ENCODE results near the gene ZNF74. TPM values are rescaled to one million over a fixed set of nuclear protein-coding genes. Genes with fewer than 3 reads are reported as not detected.

The ZNF74 gene
- total and polyA plus RNA-seq, 10 of the 15 experiments (the other 5 are each of a cell fraction or from before 2014, with no cell fraction given) = 0.37 to 9.3 (median 5.1) TPM

DNA sequence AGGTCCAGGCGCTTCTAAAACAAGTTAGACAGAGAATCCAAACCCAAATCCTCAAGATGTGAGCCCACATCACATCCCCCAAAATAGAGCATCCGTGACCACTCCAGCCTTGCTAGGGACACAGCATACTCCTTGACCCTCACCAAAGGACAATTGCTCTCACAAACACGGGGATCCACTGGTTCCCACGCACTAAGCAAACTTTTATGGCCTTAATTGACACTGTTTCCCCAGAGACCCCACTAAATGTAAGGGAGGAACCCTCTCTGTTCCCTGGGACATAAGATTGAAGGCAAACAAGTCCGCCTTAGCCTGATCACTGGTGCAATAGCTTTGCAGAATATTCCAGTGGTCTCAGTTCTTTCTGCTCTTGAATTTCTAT, 20.1 kb downstream of the ZNF74 start:
- no peaks in the 10 kb centered on the region for H3K4me1 ChIP-seq (ENCODE audit: control insufficient read depth, insufficient read depth, low read length)
- H2AFZ ChIP-seq (ENCODE audit: control insufficient read depth, low read depth, low read length) = no peak overlapping the region
- RAD21 ChIA-PET (ENCODE audit: unreplicated experiment) = no interaction called here
- no peaks in the 10 kb centered on the region for H3K79me2 ChIP-seq (ENCODE audit: control insufficient read depth, insufficient read depth, low read length)
- POLR2A ChIA-PET = no interaction called here
- DNase-seq (ENCODE audit: low read depth, low spot score) = no peak
- no peak for ATAC-seq
- no TSS peak for BruUV-seq (replicated peaks)
- CTCF ChIA-PET = no interaction called here
- 42% methylated on average over 5 of the region's 5 CpGs for WGBS (ENCODE audit: insufficient coverage, insufficient replicate concordance, low lambda C conversion rate, missing lambda C conversion rate)
- H3K27ac ChIP-seq (ENCODE audit: control insufficient read depth, insufficient read depth) = no peak overlapping the region
- H4K20me1 ChIP-seq (ENCODE audit: control insufficient read depth, insufficient read depth) = no peaks in the 10 kb centered on the region
- no peak overlapping the region for H3K9ac ChIP-seq (ENCODE audit: control insufficient read depth, insufficient read depth, low read length)
- H3K9me3 ChIP-seq (replicated peaks; ENCODE audit: control insufficient read depth, insufficient read depth, low read length) = no peaks in the 10 kb centered on the region
- H3K4me3 ChIP-seq = no peak overlapping the region
- H3K4me2 ChIP-seq (ENCODE audit: control insufficient read depth, insufficient read depth) = no peak overlapping the region
- SMC1A ChIA-PET (ENCODE audit: uncharacterized antibody, unreplicated experiment) = no interaction called here
- in situ Hi-C loops (cut with MboI) (no loop called here), intact Hi-C loops (cut with micrococcal nuclease; ENCODE audit: unreplicated experiment) (loop anchor here (10.0 kb wide), 1 partner anchor 151 kb away; no protein-coding TSS in a partner anchor)
- TF ChIP-seq BACH1 (IDR thresholded peaks at IDR 0.05; ENCODE audit: borderline replicate concordance) = no peak
- TF ChIP-seq CREM (IDR thresholded peaks at IDR 0.05; ENCODE audit: low read depth) = no peak
- TF ChIP-seq TCF3 (IDR thresholded peaks at IDR 0.05; ENCODE audit: borderline replicate concordance, insufficient read depth, low read depth, low read length) = no peak
- TF ChIP-seq, protein P1, sequence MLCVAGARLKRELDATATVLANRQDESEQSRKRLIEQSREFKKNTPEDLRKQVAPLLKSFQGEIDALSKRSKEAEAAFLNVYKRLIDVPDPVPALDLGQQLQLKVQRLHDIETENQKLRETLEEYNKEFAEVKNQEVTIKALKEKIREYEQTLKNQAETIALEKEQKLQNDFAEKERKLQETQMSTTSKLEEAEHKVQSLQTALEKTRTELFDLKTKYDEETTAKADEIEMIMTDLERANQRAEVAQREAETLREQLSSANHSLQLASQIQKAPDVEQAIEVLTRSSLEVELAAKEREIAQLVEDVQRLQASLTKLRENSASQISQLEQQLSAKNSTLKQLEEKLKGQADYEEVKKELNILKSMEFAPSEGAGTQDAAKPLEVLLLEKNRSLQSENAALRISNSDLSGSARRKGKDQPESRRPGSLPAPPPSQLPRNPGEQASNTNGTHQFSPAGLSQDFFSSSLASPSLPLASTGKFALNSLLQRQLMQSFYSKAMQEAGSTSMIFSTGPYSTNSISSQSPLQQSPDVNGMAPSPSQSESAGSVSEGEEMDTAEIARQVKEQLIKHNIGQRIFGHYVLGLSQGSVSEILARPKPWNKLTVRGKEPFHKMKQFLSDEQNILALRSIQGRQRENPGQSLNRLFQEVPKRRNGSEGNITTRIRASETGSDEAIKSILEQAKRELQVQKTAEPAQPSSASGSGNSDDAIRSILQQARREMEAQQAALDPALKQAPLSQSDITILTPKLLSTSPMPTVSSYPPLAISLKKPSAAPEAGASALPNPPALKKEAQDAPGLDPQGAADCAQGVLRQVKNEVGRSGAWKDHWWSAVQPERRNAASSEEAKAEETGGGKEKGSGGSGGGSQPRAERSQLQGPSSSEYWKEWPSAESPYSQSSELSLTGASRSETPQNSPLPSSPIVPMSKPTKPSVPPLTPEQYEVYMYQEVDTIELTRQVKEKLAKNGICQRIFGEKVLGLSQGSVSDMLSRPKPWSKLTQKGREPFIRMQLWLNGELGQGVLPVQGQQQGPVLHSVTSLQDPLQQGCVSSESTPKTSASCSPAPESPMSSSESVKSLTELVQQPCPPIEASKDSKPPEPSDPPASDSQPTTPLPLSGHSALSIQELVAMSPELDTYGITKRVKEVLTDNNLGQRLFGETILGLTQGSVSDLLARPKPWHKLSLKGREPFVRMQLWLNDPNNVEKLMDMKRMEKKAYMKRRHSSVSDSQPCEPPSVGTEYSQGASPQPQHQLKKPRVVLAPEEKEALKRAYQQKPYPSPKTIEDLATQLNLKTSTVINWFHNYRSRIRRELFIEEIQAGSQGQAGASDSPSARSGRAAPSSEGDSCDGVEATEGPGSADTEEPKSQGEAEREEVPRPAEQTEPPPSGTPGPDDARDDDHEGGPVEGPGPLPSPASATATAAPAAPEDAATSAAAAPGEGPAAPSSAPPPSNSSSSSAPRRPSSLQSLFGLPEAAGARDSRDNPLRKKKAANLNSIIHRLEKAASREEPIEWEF (IDR thresholded peaks at IDR 0.05; ENCODE audit: insufficient replicate concordance, low read depth, low read length) = no peak
- no peaks in the 10 kb centered on the region for H3K27me3 ChIP-seq (replicated peaks in 1 of 2; ENCODE audit: control insufficient read depth in 2 of 2, insufficient read depth in 2 of 2, low read length in 1 of 2)
- H3K36me3 ChIP-seq (ENCODE audit: control insufficient read depth in 2 of 2, insufficient read depth in 2 of 2, low read length in 1 of 2) = no peaks in the 10 kb centered on the region
- FAIRE-seq = no peak
